ENCODE results near the gene MAPKBP1.

DNA sequence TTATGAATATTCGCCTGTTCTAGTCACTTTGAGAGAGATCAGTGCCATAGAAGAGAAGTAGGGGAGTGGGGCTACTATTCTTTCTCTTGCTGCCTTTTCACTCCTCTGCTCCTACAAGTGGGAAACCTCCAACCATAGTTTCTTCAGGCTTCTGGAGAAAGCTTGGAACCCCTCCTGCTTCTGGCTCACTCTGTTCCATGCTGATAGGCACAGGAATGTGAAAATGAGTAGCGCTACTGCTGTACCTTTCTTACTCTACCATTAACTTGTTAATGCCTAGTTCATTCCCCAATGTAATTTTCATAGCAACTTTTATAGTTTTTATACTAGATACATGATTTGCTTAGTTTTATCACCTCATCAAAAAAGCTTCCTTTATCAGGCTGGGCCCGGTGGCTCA, 26.9 kb downstream of the MAPKBP1 start:
- TF ChIP-seq, protein P1, sequence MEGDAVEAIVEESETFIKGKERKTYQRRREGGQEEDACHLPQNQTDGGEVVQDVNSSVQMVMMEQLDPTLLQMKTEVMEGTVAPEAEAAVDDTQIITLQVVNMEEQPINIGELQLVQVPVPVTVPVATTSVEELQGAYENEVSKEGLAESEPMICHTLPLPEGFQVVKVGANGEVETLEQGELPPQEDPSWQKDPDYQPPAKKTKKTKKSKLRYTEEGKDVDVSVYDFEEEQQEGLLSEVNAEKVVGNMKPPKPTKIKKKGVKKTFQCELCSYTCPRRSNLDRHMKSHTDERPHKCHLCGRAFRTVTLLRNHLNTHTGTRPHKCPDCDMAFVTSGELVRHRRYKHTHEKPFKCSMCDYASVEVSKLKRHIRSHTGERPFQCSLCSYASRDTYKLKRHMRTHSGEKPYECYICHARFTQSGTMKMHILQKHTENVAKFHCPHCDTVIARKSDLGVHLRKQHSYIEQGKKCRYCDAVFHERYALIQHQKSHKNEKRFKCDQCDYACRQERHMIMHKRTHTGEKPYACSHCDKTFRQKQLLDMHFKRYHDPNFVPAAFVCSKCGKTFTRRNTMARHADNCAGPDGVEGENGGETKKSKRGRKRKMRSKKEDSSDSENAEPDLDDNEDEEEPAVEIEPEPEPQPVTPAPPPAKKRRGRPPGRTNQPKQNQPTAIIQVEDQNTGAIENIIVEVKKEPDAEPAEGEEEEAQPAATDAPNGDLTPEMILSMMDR (IDR thresholded peaks at IDR 0.05 in 4 of 5, conservative IDR thresholded peaks at IDR 0.05 in 1 of 5), result no peak
- TF ChIP-seq POLR2A (IDR thresholded peaks at IDR 0.05), result no peak
